H9 (cell line): ENCODE measurements around the gene CCSER2. TPM values are rescaled to one million over a fixed set of nuclear protein-coding genes. Genes with fewer than 3 reads are reported as not detected.

Experiments
- DNase-seq: peaks from one replicate; pipeline ENCODE4 v3.0.0-alpha.2; 2017
- H2AFZ ChIP-seq: one replicate; pipeline ENCODE4 v1.6.1; 2013; ENCODE audit warnings: mild to moderate bottlenecking, low read length, control low read depth, moderate library complexity
- H2AK5ac ChIP-seq: 2 replicates; pipeline ENCODE4 v1.6.1; 2013; ENCODE audit warnings: low read length, control low read depth, mixed read lengths; ENCODE audit not compliant: insufficient read length
- H2BK120ac ChIP-seq: one replicate; pipeline ENCODE4 v1.6.1; 2013; ENCODE audit warnings: low read depth, mild to moderate bottlenecking, low read length, control low read depth, inconsistent platforms; ENCODE audit not compliant: poor library complexity, severe bottlenecking
- H2BK12ac ChIP-seq: 2 replicates; pipeline ENCODE4 v1.6.1; 2013; ENCODE audit warnings: low read length, control low read depth, mixed read lengths, low read depth; ENCODE audit not compliant: insufficient read length
- H2BK15ac ChIP-seq: 2 replicates; pipeline ENCODE4 v1.6.1; 2013; ENCODE audit warnings: low read depth, low read length, control low read depth
- H2BK20ac ChIP-seq: one replicate; pipeline ENCODE4 v1.6.1; 2013; ENCODE audit warnings: low read depth, mild to moderate bottlenecking, low read length, control low read depth, inconsistent platforms; ENCODE audit not compliant: poor library complexity, severe bottlenecking
- H2BK5ac ChIP-seq: 2 replicates; pipeline ENCODE4 v1.6.1; 2013; ENCODE audit warnings: low read length, control low read depth, mixed read lengths; ENCODE audit not compliant: insufficient read length
- H3K14ac ChIP-seq: 2 replicates; pipeline ENCODE4 v1.6.1; 2013; ENCODE audit warnings: low read length, control low read depth; ENCODE audit not compliant: insufficient read depth
- H3K18ac ChIP-seq: 2 replicates; pipeline ENCODE4 v1.6.1; 2013; ENCODE audit warnings: low read depth, mild to moderate bottlenecking, mixed read lengths, low read length, control low read depth; ENCODE audit not compliant: insufficient read length
- H3K23ac ChIP-seq: 2 replicates; pipeline ENCODE4 v1.6.1; 2013; ENCODE audit warnings: low read length, control low read depth, mixed read lengths, low read depth; ENCODE audit not compliant: insufficient read length
- H3K23me2 ChIP-seq: 2 replicates; pipeline ENCODE4 v1.6.1; 2013; ENCODE audit warnings: low read depth, mild to moderate bottlenecking, mixed read lengths, low read length, control low read depth; ENCODE audit not compliant: insufficient read length, poor library complexity, severe bottlenecking
- H3K27ac ChIP-seq: 2 replicates; pipeline ENCODE4 v1.5.1; 2013; ENCODE audit warnings: low read length, control low read depth, mixed read lengths, low read depth; ENCODE audit not compliant: insufficient read length
- H3K27me3 ChIP-seq: 2 replicates; pipeline ENCODE4 v1.6.1; 2013; ENCODE audit warnings: low read length, control low read depth, inconsistent platforms; ENCODE audit not compliant: insufficient read depth
- H3K4ac ChIP-seq: 2 replicates; pipeline ENCODE4 v1.6.1; 2013; ENCODE audit warnings: low read depth, mild to moderate bottlenecking, control low read depth, inconsistent platforms, low read length, moderate library complexity
- H3K4me1 ChIP-seq: 2 replicates; pipeline ENCODE4 v1.6.1; 2013; ENCODE audit warnings: low read length, control low read depth, inconsistent platforms; ENCODE audit not compliant: insufficient read depth
- H3K4me2 ChIP-seq: 2 replicates; pipeline ENCODE4 v1.6.1; 2013; ENCODE audit warnings: low read length, control low read depth, mixed read lengths; ENCODE audit not compliant: insufficient read length, insufficient read depth
- H3K56ac ChIP-seq: 2 replicates; pipeline ENCODE4 v1.6.1; 2013; ENCODE audit warnings: low read depth, mild to moderate bottlenecking, mixed read lengths, low read length, control low read depth; ENCODE audit not compliant: insufficient read length
- H3K79me1 ChIP-seq: 2 replicates; pipeline ENCODE4 v1.6.1; 2013; ENCODE audit warnings: low read depth, mild to moderate bottlenecking, moderate library complexity, low read length, control low read depth, inconsistent platforms; ENCODE audit not compliant: insufficient read depth, poor library complexity, severe bottlenecking
- H3K79me2 ChIP-seq: 2 replicates; pipeline ENCODE4 v1.6.1; 2013; ENCODE audit warnings: low read length, control low read depth, inconsistent platforms; ENCODE audit not compliant: insufficient read depth
- H3K9ac ChIP-seq: 2 replicates; pipeline ENCODE4 v1.6.1; 2013; ENCODE audit warnings: low read length, control low read depth, mixed read lengths; ENCODE audit not compliant: insufficient read length; ENCODE audit errors: extremely low read depth
- H3K9me3 ChIP-seq: one replicate; pipeline ENCODE4 v1.6.1; 2013; ENCODE audit warnings: low read depth, low read length, inconsistent platforms; ENCODE audit not compliant: control insufficient read depth
- H3T11ph ChIP-seq: one replicate; pipeline ENCODE4 v1.6.1; 2013; ENCODE audit warnings: mild to moderate bottlenecking, low read length, control low read depth, inconsistent platforms
- H4K20me1 ChIP-seq: one replicate; pipeline ENCODE4 v1.6.1; 2013; ENCODE audit not compliant: control insufficient read depth, insufficient read length, insufficient read depth
- H4K5ac ChIP-seq: 2 replicates; pipeline ENCODE4 v1.6.1; 2013; ENCODE audit warnings: low read depth, mild to moderate bottlenecking, mixed read lengths, low read length, control low read depth; ENCODE audit not compliant: insufficient read length
- H4K8ac ChIP-seq: replicated peaks from 2 replicates; pipeline ENCODE4 v1.6.1; 2013; ENCODE audit warnings: low read length, control low read depth, mixed read lengths, low read depth; ENCODE audit not compliant: insufficient read length
- H4K91ac ChIP-seq: 2 replicates; pipeline ENCODE4 v1.6.1; 2013; ENCODE audit warnings: low read depth, mild to moderate bottlenecking, moderate library complexity, mixed read lengths, low read length, control low read depth; ENCODE audit not compliant: insufficient read length
- H3K27ac Mint-ChIP-seq, 3 experiments: 2 replicates in 2 of 3; 3 replicates in 1 of 3; pipeline ENCODE4 v1.8.0; 2020 to 2021; ENCODE audit warnings: mixed read lengths in 3 of 3, mild to moderate bottlenecking in 1 of 3, moderate library complexity in 1 of 3
- H3K27me3 Mint-ChIP-seq: 2 replicates; pipeline ENCODE4 v1.8.0; 2021; ENCODE audit warnings: low read depth, mild to moderate bottlenecking, moderate library complexity, mixed read lengths
- H3K36me3 Mint-ChIP-seq, 3 experiments: 2 replicates in 2 of 3; 3 replicates in 1 of 3; pipeline ENCODE4 v1.8.0; 2020 to 2021; ENCODE audit warnings: low read depth in 3 of 3, mixed read lengths in 3 of 3; ENCODE audit not compliant: insufficient read depth in 1 of 3
- H3K4me1 Mint-ChIP-seq, 2 experiments: 2 replicates each; pipeline ENCODE4 v1.8.0; 2020; ENCODE audit warnings: mixed read lengths in 2 of 2
- H3K4me3 Mint-ChIP-seq, 2 experiments: 2 replicates in 1 of 2; 3 replicates in 1 of 2; pipeline ENCODE4 v1.8.0; 2020 to 2021; ENCODE audit warnings: mild to moderate bottlenecking in 2 of 2, mixed read lengths in 2 of 2, moderate library complexity in 1 of 2
- H3K9me3 Mint-ChIP-seq, 2 experiments: 2 replicates in 1 of 2; 3 replicates in 1 of 2; pipeline ENCODE4 v1.8.0; 2020; ENCODE audit warnings: mild to moderate bottlenecking in 2 of 2, mixed read lengths in 2 of 2, moderate library complexity in 1 of 2
- CTCF ChIP-seq: fragments of 200-600 bp; sonication (generic); conservative IDR thresholded peaks from 3 replicates; pipeline ENCODE4 v1.8.0; 2021; ENCODE audit warnings: antibody characterized with exemption, mild to moderate bottlenecking
- WGBS: extraction: QIAGEN DNeasy Blood & Tissue Kit; methylation state at CpG from one replicate; pipeline ENCODE4 v1.1.7; 2013; ENCODE audit warnings: missing lambda C conversion rate, low lambda C conversion rate, mixed read lengths; ENCODE audit not compliant: insufficient read length; ENCODE audit errors: extremely low coverage; 5-methylcytosine and 5-hydroxymethylcytosine counted together
- total RNA-seq: library from RNA; stranded (reverse); gene quantifications from 2 replicates; pipeline ENCODE4 v1.2.1, GENCODE V29; 2021

Gene CCSER2
- total RNA-seq, 1 experiment from 2014 or later: 22.2 TPM

- no peaks in the 10 kb centered on the region for H4K20me1 ChIP-seq
- H2AFZ ChIP-seq: no peak overlapping the region
- no peak overlapping the region for H3K18ac ChIP-seq
- no peak overlapping the region for H2BK15ac ChIP-seq
- peak overlapping the region in 1 of 3 experiments; percentile 65; a peak in 1 of 7 replicates for H3K27ac Mint-ChIP-seq
- H2BK120ac ChIP-seq: no peak overlapping the region
- H3K79me1 ChIP-seq: peaks cover 3% of the 10 kb centered on the region
- H2BK12ac ChIP-seq: no peak overlapping the region
- WGBS: no CpG with 5 or more reads among the region's 1 CpG
- H4K5ac ChIP-seq: no peak overlapping the region
- no peak overlapping the region for H2AK5ac ChIP-seq
- no peak overlapping the region for H4K91ac ChIP-seq
- peaks cover 4% of the 10 kb centered on the region; the same call in 1 of the 2 replicates for H3K79me2 ChIP-seq
- no peak overlapping the region for H3K23ac ChIP-seq
- TF ChIP-seq CTCF: no peak
- peaks cover 2 to 6% (median 3%) of the 10 kb centered on the region in 3 experiments; a peak in 6 of 7 replicates for H3K36me3 Mint-ChIP-seq
- H3K9me3 ChIP-seq: no peaks in the 10 kb centered on the region
- no peaks in the 10 kb centered on the region for H3K23me2 ChIP-seq
- H3K14ac ChIP-seq: no peak overlapping the region
- no peaks in the 10 kb centered on the region for H3K27me3 ChIP-seq
- no peak overlapping the region for H3K4me2 ChIP-seq
- H3K56ac ChIP-seq: no peak overlapping the region
- no peak overlapping the region for H3K9ac ChIP-seq
- no peaks in the 10 kb centered on the region for H3K27me3 Mint-ChIP-seq
- DNase-seq: no peak
- peak overlapping the region in 1 of 2 experiments; percentile 35; a peak in 1 of 5 replicates for H3K4me3 Mint-ChIP-seq
- no peak overlapping the region for H3K27ac ChIP-seq
- H2BK5ac ChIP-seq: no peak overlapping the region
- peaks cover 3 to 4% of the 10 kb centered on the region in 2 experiments for H3K9me3 Mint-ChIP-seq
- H4K8ac ChIP-seq: no peak overlapping the region
- H2BK20ac ChIP-seq: no peak overlapping the region
- H3K4me1 Mint-ChIP-seq: peaks cover 17 to 21% of the 10 kb centered on the region in 2 experiments
- H3K4me1 ChIP-seq: peaks cover 6% of the 10 kb centered on the region; the same call in 1 of the 2 replicates
- no peak overlapping the region for H3K4ac ChIP-seq
- no peak overlapping the region for H3T11ph ChIP-seq
These were observed 13.6 kb downstream of the CCSER2 start for GRCh38 chr10:84341983-84342382.
